ENCODE data around the gene TSEN34.
"Not testable (repeated sequence)": the region's sequence is repeated elsewhere in the genome, so short reads cannot be mapped to it uniquely, and the experiment has no call there.

GRCh38 chr19:54181894-54182293 lies 9.2 kb upstream of the TSEN34 start:
- not testable (repeated sequence) for TF ChIP-seq CREB1 (CRISPR knock-in tag; IDR thresholded peaks at IDR 0.05); CTCF (IDR thresholded peaks at IDR 0.05); SMAD3 (CRISPR knock-in tag; IDR thresholded peaks at IDR 0.05; ENCODE audit: borderline replicate concordance)
- TF ChIP-seq, protein P1, sequence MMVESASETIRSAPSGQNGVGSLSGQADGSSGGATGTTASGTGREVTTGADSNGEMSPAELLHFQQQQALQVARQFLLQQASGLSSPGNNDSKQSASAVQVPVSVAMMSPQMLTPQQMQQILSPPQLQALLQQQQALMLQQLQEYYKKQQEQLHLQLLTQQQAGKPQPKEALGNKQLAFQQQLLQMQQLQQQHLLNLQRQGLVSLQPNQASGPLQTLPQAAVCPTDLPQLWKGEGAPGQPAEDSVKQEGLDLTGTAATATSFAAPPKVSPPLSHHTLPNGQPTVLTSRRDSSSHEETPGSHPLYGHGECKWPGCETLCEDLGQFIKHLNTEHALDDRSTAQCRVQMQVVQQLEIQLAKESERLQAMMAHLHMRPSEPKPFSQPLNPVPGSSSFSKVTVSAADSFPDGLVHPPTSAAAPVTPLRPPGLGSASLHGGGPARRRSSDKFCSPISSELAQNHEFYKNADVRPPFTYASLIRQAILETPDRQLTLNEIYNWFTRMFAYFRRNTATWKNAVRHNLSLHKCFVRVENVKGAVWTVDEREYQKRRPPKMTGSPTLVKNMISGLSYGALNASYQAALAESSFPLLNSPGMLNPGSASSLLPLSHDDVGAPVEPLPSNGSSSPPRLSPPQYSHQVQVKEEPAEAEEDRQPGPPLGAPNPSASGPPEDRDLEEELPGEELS (CRISPR knock-in tag; IDR thresholded peaks at IDR 0.05): not testable (repeated sequence)
